Duodenal mucosa (tissue), 2 donors: ENCODE data around the gene RASSF6.

ENCODE experiments used
- H3K27ac ChIP-seq: one replicate; pipeline ENCODE4 v1.7.0; 2013; ENCODE audit warnings: low read depth, low read length
- H3K27me3 ChIP-seq, 2 donors: one replicate each; pipeline ENCODE4 v1.7.0; 2013; ENCODE audit warnings: low read length in 2 of 2, control low read depth in 1 of 2; ENCODE audit not compliant: insufficient read depth in 2 of 2, control insufficient read depth in 1 of 2
- H3K36me3 ChIP-seq, 2 donors: one replicate each; pipeline ENCODE4 v1.7.0; 2013; ENCODE audit warnings: low read length in 2 of 2, control low read depth in 1 of 2; ENCODE audit not compliant: insufficient read depth in 2 of 2, control insufficient read depth in 1 of 2
- H3K4me1 ChIP-seq, 2 donors: one replicate each; pipeline ENCODE4 v1.7.0; 2013; ENCODE audit warnings: low read length in 2 of 2, control low read depth in 1 of 2; ENCODE audit not compliant: insufficient read depth in 2 of 2, control insufficient read depth in 1 of 2
- H3K4me3 ChIP-seq, 2 donors: one replicate each; pipeline ENCODE4 v1.7.0; 2013; ENCODE audit warnings: low read length in 2 of 2, low read depth in 1 of 2
- H3K9ac ChIP-seq, 2 donors: one replicate each; pipeline ENCODE4 v1.7.0; 2013; ENCODE audit warnings: low read length in 2 of 2, low read depth in 1 of 2
- H3K9me3 ChIP-seq, 2 donors: one replicate each; pipeline ENCODE4 v1.7.0; 2013; ENCODE audit warnings: low read length in 2 of 2, control low read depth in 1 of 2; ENCODE audit not compliant: control insufficient read depth in 1 of 2

Gene RASSF6

GRCh38 chr4:73614311-73614867, 5.8 kb downstream of the RASSF6 start:
- peaks cover 7 to 36% of the 10 kb centered on the region in 2 donors for H3K4me1 ChIP-seq
- H3K4me3 ChIP-seq: no peak overlapping the region
- no peak overlapping the region for H3K9ac ChIP-seq
- H3K27ac ChIP-seq: no peak overlapping the region
- no peaks in the 10 kb centered on the region for H3K27me3 ChIP-seq
- peaks cover 0 to 3% of the 10 kb centered on the region in 2 donors for H3K36me3 ChIP-seq
- H3K9me3 ChIP-seq: no peaks in the 10 kb centered on the region

DNA sequence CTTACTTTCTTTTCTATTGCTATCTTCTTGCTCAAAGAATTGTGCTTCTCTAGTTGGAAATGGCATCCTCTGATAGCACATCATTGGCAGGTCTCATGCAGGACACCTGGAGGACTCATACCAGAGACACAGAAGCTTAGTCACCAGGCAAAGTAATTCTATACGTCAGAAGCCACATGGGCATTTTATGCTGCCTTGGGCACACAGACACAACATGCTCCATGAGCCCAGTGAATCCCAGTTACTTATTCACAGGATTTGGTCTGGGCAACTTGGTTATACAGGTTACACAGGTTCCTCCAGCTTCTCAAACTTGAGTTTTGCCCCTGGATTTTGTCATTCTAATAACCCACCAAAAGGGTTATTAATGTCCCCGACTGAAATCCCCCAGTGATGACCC, 7.1 kb downstream of the RASSF6 start:
- H3K36me3 ChIP-seq: peaks cover 0 to 3% of the 10 kb centered on the region in 2 donors
- H3K27me3 ChIP-seq: no peaks in the 10 kb centered on the region
- no peaks in the 10 kb centered on the region for H3K9me3 ChIP-seq
- H3K9ac ChIP-seq: no peak overlapping the region
- no peak overlapping the region for H3K4me3 ChIP-seq
- H3K4me1 ChIP-seq: peaks cover 10 to 47% of the 10 kb centered on the region in 2 donors
- no peak overlapping the region for H3K27ac ChIP-seq

GRCh38 chr4:73612032-73612431, 8.2 kb downstream of the RASSF6 start:
- H3K36me3 ChIP-seq: peaks cover 0 to 3% of the 10 kb centered on the region in 2 donors
- H3K27me3 ChIP-seq: no peaks in the 10 kb centered on the region
- peaks cover 12 to 56% of the 10 kb centered on the region in 2 donors for H3K4me1 ChIP-seq
- no peaks in the 10 kb centered on the region for H3K9me3 ChIP-seq
- H3K4me3 ChIP-seq: no peak overlapping the region
- H3K9ac ChIP-seq: no peak overlapping the region
- H3K27ac ChIP-seq: no peak overlapping the region

GRCh38 chr4:73609706-73610105, 10.5 kb downstream of the RASSF6 start:
- no peak overlapping the region for H3K27ac ChIP-seq
- no peak overlapping the region for H3K4me3 ChIP-seq
- H3K9ac ChIP-seq: no peak overlapping the region
- peaks cover 0 to 3% of the 10 kb centered on the region in 2 donors for H3K36me3 ChIP-seq
- no peaks in the 10 kb centered on the region for H3K9me3 ChIP-seq
- H3K4me1 ChIP-seq: peaks cover 23 to 72% of the 10 kb centered on the region in 2 donors
- no peaks in the 10 kb centered on the region for H3K27me3 ChIP-seq

GRCh38 chr4:73608689-73609594, 11.3 kb downstream of the RASSF6 start:
- H3K27ac ChIP-seq: peak overlapping the region; percentile 53
- no peak overlapping the region for H3K4me3 ChIP-seq
- peaks cover 24 to 74% of the 10 kb centered on the region in 2 donors for H3K4me1 ChIP-seq
- no peaks in the 10 kb centered on the region for H3K9me3 ChIP-seq
- H3K36me3 ChIP-seq: peaks cover 0 to 3% of the 10 kb centered on the region in 2 donors
- H3K9ac ChIP-seq: peak overlapping the region in 1 of 2 donors; percentile 7
- H3K27me3 ChIP-seq: no peaks in the 10 kb centered on the region

- H3K4me3 ChIP-seq: no peak overlapping the region
- H3K27ac ChIP-seq: peak overlapping the region; percentile 54
- H3K9me3 ChIP-seq: no peaks in the 10 kb centered on the region
- H3K9ac ChIP-seq: peak overlapping the region in 1 of 2 donors; percentile 10
- H3K4me1 ChIP-seq: peaks cover 30 to 75% of the 10 kb centered on the region in 2 donors
- H3K36me3 ChIP-seq: peaks cover 0 to 3% of the 10 kb centered on the region in 2 donors
- H3K27me3 ChIP-seq: no peaks in the 10 kb centered on the region
Measured at GRCh38 chr4:73607375-73608033, 12.7 kb downstream of the RASSF6 start.

DNA sequence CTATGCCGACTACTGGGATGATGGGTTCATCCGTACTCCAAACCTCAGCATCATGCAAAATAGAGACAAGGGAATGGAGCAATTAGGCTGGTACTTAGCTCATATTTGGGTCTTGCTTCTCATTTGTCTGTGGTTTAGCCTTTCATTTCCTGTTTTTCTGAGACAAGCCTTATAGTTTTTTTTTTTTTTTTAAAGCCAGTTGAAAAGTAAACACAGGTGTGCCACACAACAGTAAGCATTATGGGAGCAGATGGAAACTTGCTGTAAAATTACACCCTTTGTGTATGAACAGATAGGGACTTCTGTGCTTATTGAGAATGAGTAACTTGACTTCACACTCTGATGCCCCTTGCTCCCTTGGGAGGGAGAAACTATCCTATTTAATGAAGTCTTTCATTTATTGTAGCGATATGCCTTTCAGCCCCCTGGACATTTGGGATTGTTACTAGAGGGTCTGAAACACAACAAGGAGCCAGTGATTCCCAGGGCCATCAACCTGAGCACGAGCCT, 13.7 kb downstream of the RASSF6 start:
- Histone ChIP-seq H3K9me3 (no peaks in the 10 kb centered on the region), H3K27ac (peak overlapping the region; percentile 54), H3K27me3 (no peaks in the 10 kb centered on the region), H3K36me3 (peaks cover 0 to 3% of the 10 kb centered on the region in 2 donors), H3K4me3 (no peak overlapping the region), H3K9ac (peak overlapping the region in 1 of 2 donors; percentile 10), H3K4me1 (peaks cover 30 to 80% of the 10 kb centered on the region in 2 donors)

DNA sequence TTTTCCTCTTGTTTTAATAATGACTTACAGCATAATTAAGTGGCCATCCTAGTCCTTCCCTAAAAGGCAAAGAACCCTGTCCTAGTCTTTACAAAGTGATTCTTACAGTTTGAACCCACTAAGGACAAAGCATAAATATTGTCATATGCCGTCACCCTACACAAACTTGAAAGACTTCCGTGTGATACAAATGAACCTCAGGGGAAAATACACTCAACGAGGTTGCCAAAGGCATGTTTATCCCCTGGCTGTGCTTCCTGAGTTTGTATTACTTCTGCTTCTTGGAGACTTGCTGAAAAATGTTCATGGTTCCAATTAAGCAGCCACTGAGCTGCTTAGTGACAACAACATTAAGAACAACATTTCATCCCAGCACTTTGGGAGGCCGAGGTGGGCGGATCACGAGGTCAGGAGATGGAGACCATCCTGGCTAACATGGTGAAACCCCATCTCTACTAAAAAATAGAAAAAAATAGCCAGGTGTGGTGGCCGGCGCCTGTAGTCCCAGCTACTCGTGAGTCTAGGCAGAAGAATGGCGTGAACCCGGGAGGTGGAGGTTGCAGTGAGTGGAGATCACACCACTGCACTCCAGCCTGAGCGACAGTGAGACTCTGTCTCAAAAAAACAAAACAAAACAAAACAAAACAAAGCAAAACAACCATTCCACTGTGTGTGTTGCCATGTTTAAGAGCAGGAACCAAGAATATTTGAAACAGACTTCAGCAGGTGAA, 16.2 kb downstream of the RASSF6 start:
- H3K4me1 ChIP-seq: peaks cover 35 to 83% of the 10 kb centered on the region in 2 donors
- H3K4me3 ChIP-seq: peak overlapping the region in 1 of 2 donors; percentile 19
- H3K9me3 ChIP-seq: no peaks in the 10 kb centered on the region
- no peaks in the 10 kb centered on the region for H3K36me3 ChIP-seq
- peak overlapping the region; percentile 2 to 33 for H3K9ac ChIP-seq
- H3K27ac ChIP-seq: peak overlapping the region; percentile 63
- no peaks in the 10 kb centered on the region for H3K27me3 ChIP-seq

DNA sequence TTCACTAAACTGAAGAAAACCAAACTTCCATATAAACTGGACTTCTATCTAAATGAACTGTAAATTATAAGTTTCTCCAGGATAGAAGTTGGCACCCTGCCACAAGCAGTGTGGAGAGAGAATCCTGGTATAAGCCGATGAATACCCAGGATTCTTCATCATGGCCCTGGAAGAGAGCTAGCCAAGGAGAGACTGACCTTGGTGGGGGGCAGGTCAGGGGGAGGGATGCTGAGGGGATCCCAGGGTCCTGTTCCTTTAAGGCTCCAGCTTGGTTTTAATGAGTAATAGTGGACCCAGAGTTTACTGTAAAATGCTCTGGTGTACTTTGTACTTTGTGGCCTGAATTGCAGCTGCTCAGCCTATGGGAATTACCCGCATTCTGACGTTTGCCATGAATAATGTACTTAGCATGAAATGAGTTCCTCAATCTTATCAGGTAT, 16.9 kb downstream of the RASSF6 start:
- Histone ChIP-seq H3K4me3 (peak overlapping the region in 1 of 2 donors; percentile 40), H3K36me3 (no peaks in the 10 kb centered on the region), H3K4me1 (peaks cover 33 to 83% of the 10 kb centered on the region in 2 donors), H3K27me3 (no peaks in the 10 kb centered on the region), H3K9me3 (no peaks in the 10 kb centered on the region), H3K27ac (no peak overlapping the region), H3K9ac (peak overlapping the region; percentile 2 to 33)
